ENCODE measurements around the gene BMP7. TPM values are rescaled to one million over a fixed set of nuclear protein-coding genes. Genes with fewer than 3 reads are reported as not detected.
A peak's percentile ranks its signal among the peaks of the same experiment; 100 is the strongest.

BMP7 gene
- total and polyA plus RNA-seq, 2 experiments from 2014 or later: 15.9 to 22.8 TPM

GRCh38 chr20:57262301-57262700 lies 4.1 kb downstream of the BMP7 start (continued):
- TF ChIP-seq REST (IDR thresholded peaks at IDR 0.05; ENCODE audit: unreplicated experiment) (no peak), ZNF114 (CRISPR knock-in tag; IDR thresholded peaks at IDR 0.05) (no peak), ZNF331 (CRISPR knock-in tag; IDR thresholded peaks at IDR 0.05; ENCODE audit: low read depth) (no peak)

- H3K27me3 Mint-ChIP-seq (ENCODE audit: insufficient read depth, low read depth, poor library complexity): peaks cover 79% of the 10 kb centered on the region
- Histone ChIP-seq H3K27me3 (ENCODE audit: insufficient read depth) (peaks cover 57% of the 10 kb centered on the region), H3K4me1 (ENCODE audit: insufficient read depth) (peaks cover 69% of the 10 kb centered on the region), H3F3A (replicated peaks; ENCODE audit: low read depth) (peaks cover 8% of the 10 kb centered on the region; the same call in 1 of the 2 replicates), H3K9me2 (ENCODE audit: insufficient read depth) (no peaks in the 10 kb centered on the region), H3K27ac (ENCODE audit: low read depth) (no peak overlapping the region; the same call in 1 of the 2 replicates), H4K20me1 (replicated peaks; ENCODE audit: insufficient read depth) (0 out of 2 replicates have a peak, but pooled peaks cover 9% of the 10 kb centered on the region), H3K79me2 (replicated peaks; ENCODE audit: insufficient read depth) (peaks cover 39% of the 10 kb centered on the region), H3K36me3 (ENCODE audit: insufficient read depth) (no peaks in the 10 kb centered on the region), H2AFZ (no peak overlapping the region), H3K4me3 (peak overlapping the region; percentile 88), H3K4me2 (peak overlapping the region; percentile 96)
- DNase-seq (ENCODE audit: low spot score) (peak; percentile 54), ATAC-seq (no peak)
- H3K9me3 Mint-ChIP-seq: no peaks in the 10 kb centered on the region
- no peaks in the 10 kb centered on the region for H3K36me3 Mint-ChIP-seq (ENCODE audit: low read depth)
- H3K27ac Mint-ChIP-seq: no peak overlapping the region
- H3K4me3 Mint-ChIP-seq: peak overlapping the region; percentile 84
- peaks cover 72% of the 10 kb centered on the region for H3K4me1 Mint-ChIP-seq
- TF ChIP-seq ZNF331 (CRISPR knock-in tag; IDR thresholded peaks at IDR 0.05; ENCODE audit: low read depth) (no peak), REST (IDR thresholded peaks at IDR 0.05; ENCODE audit: unreplicated experiment) (no peak), ETS1 (IDR thresholded peaks at IDR 0.05) (no peak), NANOG (IDR thresholded peaks at IDR 0.05; ENCODE audit: borderline replicate concordance) (no peak), POLR2AphosphoS5 (IDR thresholded peaks at IDR 0.05; ENCODE audit: low read depth) (no peak), ZNF462 (CRISPR knock-in tag; IDR thresholded peaks at IDR 0.05) (no peak), EZH2phosphoT487 (IDR thresholded peaks at IDR 0.05; ENCODE audit: unreplicated experiment) (no peak), EZH2 (IDR thresholded peaks at IDR 0.05; ENCODE audit: low read depth, unreplicated experiment) (no peak)
These were observed 4.8 kb downstream of the BMP7 start for GRCh38 chr20:57261457-57262251.

Data from GM23338 (cell line).